ENCODE results near the gene MYO1H.
A peak's percentile ranks its signal among the peaks of the same experiment; 100 is the strongest.
"Not testable (repeated sequence)": the region's sequence is repeated elsewhere in the genome, so short reads cannot be mapped to it uniquely, and the experiment has no call there.

MYO1H gene

DNA sequence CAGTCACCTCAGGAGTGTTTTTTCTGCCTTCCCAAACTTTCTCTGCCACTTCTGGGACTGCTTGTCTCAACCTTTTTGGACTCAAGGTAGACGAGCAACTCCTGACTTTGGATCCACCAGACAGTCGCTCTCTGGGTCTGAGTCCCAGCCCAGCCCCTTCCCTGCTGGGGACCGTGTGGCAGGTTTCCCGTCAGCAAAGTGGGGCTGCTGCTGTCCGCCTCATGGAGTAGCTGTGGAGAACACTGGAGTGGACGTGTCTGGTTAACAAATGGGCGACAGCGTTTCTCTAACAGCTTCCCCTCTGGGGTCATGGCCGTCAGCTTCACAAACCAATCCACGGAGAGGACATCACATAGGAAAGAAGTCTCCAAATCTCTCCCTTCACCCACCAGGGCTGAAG lies 74.6 kb downstream of the MYO1H start:
- DNase-seq = no peak

DNA sequence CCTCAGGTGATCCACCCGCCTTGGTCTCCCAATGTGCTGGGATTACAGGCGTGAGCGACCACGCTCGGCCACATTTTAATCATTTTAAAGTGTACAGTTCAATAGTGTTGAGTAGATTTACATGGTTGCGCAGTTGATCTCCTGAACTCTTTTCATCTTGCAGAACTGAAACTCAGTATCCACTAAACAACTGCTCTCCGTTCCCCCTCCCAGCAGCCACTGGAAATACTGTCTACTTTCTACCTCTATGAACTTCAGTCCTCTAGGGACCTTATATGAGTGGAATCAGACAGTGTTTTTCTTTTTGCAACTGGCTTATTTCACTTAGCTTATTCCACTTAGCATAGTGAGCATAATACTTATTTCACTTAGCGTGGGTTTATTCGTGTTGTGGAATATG lies 75.7 kb downstream of the MYO1H start:
- DNase-seq = no peak

- DNase-seq = peak; percentile 81
Observed at GRCh38 chr12:109428037-109428629, 80.4 kb downstream of the MYO1H start.

- not testable (repeated sequence) for DNase-seq
Observed at GRCh38 chr12:109428804-109429203, 81.1 kb downstream of the MYO1H start.

DNA sequence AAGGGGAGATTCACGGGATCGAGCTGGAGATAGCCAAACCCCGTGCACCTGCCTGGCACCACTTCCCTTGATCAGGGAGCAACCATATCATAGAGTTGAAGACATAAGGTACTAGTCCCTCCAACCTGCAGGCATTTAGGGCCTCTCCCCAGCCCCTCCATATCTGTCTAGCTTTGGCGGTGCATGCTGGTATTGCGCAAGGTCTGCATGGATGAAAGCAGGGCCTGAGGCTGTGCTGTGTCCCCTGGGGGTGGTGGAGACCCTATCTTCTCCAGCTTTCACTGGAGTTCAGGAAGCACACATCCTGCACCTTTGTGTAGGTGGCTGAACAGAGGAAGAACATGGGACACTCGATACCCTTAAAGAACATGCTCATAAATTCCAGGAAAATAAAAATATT lies 82.5 kb downstream of the MYO1H start:
- DNase-seq = no peak

DNA sequence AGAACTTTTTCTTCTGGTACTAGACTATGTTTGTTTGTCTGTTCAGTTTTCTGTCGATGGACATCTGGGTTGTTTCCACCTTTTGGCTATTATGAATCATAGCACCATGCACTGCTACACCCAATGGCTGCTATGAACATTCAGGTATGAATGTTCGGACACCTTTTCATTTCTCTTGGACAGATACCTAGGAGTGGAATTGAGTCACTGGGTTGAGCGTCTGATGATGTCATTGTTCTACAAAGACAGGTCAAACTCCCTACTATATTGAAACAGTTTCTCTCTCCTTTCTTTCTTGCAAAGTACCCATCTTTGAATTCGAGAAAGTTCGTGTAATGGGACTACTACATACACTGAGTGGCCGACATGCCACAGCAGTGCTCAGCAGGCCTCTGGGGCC lies 84.7 kb downstream of the MYO1H start:
- no peak for DNase-seq

DNA sequence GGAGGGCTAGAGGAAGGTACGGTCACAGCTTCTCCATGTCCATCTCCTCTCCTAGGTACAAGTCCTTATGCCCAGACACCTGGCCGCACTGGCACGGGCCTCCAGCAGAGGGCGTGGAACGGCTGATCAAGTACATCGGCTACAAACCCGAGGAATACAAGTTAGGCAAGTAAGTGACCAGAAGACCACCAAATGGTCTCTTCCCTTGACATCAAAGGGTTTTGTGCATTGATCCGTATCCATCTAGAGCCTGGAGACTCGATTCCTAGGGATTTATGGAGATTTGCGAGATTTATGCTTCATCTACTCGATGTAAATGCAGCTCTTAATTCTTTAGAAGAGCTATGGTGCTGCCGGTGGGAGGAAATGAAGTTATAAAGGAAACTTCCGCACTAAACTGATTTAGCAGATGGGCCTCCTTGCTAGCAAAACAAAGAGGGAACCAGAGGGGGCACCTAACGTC lies 85.2 kb downstream of the MYO1H start:
- peak; percentile 78 for DNase-seq

DNA sequence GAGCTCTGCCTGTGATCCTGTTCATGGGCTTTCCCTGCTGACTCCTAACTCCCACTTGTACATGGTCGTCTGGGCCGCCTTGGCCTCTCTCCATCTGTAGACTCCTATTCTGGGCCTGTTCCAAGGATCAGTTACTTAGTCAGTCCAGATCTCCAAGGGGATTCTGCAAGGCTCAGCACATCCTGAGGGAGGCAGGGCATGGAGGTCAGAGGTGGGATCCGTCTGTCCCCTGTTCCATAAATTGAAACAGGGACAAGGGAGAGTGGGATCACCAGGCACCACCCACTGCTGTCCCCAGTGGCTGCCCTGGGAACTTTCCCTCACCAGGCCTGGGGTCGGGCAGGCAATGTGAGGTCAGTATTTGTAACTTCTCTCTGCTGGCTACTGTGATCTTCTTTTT lies 85.9 kb downstream of the MYO1H start:
- no peak for DNase-seq

- no peak for DNase-seq
Observed at GRCh38 chr12:109434582-109434981, 86.9 kb downstream of the MYO1H start.

DNA sequence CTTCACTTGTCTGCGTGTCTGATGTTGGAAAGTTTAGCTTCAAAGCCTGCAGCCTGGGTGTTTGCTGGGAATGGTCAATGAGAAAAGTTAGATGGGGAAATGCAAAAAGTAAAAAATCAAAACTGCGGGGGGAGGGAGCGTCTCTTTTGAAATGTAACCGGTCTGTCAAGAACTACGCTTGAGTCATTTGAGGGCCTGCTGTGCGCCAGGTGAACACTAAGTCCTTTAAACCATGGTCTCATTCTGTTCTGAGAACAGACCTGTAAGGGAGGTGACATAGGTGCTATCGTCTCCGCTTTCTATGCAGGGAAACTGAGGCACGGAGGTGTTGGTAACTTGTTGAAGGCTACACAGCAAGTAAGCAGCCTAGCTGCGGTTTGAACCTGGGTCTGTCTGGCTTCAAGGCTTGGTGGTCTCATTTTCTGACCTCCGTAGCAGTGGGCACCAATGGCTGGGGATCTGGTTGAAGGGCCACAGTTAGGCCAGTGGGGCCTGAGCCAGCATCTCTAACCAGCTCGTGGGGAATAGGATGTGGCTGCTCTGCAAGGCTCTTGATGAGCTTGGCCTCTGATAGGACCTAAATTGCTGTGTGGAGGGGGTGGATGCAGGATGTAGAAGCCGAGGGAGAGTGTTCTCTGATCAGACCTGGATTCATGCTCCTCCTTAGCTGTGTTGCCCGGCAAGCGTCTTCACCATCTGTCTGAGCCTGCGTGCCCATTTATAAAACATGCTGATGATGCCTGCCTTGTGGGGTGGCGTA lies 87.9 kb downstream of the MYO1H start:
- DNase-seq = no peak

- no peak for DNase-seq
Observed at GRCh38 chr12:109436188-109436560, 88.5 kb downstream of the MYO1H start.

- DNase-seq = no peak
Observed at GRCh38 chr12:109439181-109439580, 91.5 kb downstream of the MYO1H start.

- DNase-seq = not testable (repeated sequence)
Observed at GRCh38 chr12:109439951-109440350, 92.3 kb downstream of the MYO1H start.

DNA sequence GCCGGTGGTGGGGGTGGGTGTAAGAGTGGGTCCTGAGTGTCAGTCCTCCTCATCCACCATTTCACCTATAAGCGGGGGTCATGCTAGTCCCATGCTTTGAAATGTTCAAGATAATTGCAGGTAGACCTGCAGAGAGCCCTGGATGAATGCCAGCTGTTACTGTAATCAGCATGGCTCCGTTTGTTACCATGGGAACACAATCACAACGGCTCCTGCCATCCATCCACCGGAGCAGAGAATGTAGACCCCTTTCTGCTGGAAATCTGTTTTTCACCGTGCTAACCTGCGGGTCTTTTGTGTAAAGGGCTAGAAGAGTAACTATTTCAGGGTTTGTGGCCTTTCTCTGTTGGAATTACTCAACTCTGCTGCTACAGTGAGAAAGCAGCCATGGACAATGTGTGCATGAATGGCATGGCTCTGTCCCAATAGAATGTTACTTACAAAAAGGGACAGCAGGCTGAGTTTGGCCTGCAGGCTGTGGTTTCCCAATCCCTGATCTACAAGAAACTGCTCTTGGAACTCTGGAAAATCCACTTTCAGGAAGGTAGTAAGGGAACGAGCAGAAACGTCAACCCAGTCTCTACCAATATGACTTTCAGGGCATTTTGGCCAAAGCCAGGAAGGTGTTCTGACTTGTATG lies 93.3 kb downstream of the MYO1H start:
- peak; percentile 90 for DNase-seq

DNA sequence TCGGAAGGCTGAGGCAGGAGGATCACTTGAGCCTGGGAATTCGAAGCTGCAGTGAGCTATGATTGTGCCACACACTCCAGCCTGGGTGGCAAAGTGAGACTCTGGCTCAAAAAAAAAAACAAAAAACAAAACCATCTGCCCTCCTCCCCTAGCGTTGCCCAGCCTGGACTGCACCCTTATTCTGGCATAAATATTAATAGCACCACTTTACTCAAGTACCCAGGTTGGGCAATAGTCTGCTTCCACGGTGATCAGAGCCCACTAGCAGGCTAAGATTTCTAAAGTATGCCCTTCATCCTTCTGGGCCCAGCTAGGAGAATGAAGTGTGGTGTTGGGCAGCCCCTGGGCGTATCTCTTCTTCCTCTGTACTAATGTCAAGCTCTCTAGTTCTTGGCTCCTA lies 96.1 kb downstream of the MYO1H start:
- no peak for DNase-seq

- DNase-seq = no peak
Observed at GRCh38 chr12:109444259-109444658, 96.6 kb downstream of the MYO1H start.

DNA sequence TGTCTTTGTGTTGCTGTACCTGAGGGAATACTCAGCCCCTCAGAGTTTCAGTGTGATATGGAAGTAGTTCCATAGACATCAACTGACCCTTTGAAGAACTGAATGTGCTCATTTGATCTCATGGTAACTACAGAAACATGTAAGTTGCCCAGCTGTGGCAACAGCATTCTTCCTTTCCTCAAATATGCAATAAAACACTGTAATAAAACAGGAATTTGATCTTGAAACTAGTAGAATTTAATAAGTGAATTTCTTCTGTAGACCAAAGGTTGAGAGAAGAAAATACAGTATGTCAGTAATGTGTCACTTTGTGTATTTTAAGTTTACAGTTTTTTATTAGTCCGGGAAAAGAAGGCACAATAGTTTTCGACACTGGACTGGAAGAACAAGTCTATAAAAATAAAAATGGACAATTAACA lies 97.5 kb downstream of the MYO1H start:
- no peak for DNase-seq

DNA sequence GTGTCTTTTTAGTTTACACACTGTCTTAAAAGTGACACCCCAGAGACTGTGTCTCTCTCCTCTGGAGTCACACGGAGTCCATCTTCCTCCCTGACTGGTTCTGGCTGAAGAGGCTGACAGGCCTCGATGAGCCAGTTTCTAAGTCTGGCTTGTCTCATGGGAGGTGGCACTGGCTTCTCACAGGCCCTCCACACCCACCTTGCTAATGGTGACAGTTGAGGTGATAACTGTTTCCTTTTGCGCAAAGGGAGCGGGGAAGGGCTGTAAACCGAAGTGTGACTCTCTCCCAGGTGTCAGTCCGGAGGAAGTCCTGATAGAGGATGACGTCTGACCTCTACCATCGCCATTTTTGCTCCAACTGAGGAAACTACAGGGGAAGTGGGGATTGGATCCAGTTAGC lies 99.2 kb downstream of the MYO1H start:
- DNase-seq = no peak

- no peak for DNase-seq
Observed at GRCh38 chr12:109447482-109447881, 99.8 kb downstream of the MYO1H start.

DNA sequence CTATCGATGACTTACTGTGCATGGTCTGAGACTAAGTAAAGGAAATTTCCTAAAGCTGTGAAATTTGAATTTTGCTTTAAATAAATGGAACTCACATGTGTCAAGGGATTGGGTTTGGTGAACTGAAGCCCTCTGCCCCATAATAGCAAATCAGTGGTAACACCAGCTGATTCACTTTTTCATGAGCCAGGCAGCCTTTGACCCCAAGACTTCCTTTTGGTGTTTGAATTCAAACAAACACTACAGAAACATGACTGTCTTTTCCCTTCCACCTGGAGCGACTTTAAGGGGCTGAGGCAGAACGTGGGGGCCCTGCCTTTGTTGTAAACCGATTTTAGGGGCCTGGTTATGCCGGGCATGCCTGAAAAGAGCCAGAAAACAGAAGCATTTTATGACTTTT lies 100.6 kb downstream of the MYO1H start:
- DNase-seq = no peak

GRCh38 chr12:109448707-109449390 lies 101.1 kb downstream of the MYO1H start:
- DNase-seq = no peak

GRCh38 chr12:109449845-109450532 lies 102.3 kb downstream of the MYO1H start:
- DNase-seq = no peak

GRCh38 chr12:109450980-109451379 lies 103.3 kb downstream of the MYO1H start:
- no peak for DNase-seq
